HepG2 (cell line): Measurements from ENCODE around the gene HMGB2.

Experiments used
- CREB1 ChIP-seq, 2 experiments: fragments of 450-650 bp in 1 of 2; IDR thresholded peaks; 2 replicates each; pipeline ENCODE4 v1.6.1; 2016 to 2017; ENCODE audit warnings: control low read depth in 1 of 2, mild to moderate bottlenecking in 1 of 2, missing compliant biosample characterization in 1 of 2, missing genetic modification characterization in 1 of 2
- EZH2 ChIP-seq: conservative IDR thresholded peaks from 2 replicates; pipeline ENCODE4 v1.6.1; 2012; ENCODE audit warnings: mild to moderate bottlenecking, low read depth, low read length, moderate library complexity
- FOSL1 ChIP-seq: sonication (generic); formaldehyde crosslinking; IDR thresholded peaks from 2 replicates; pipeline ENCODE4 v1.9.0; 2021; ENCODE audit warnings: missing genetic modification reagents, borderline replicate concordance
- NR2F1 ChIP-seq, 2 experiments: fragments of 450-650 bp in 1 of 2; formaldehyde crosslinking in 1 of 2; IDR thresholded peaks; 2 replicates each; pipeline versions ENCODE4 v1.5.0 to v1.6.1; 2016 to 2020; ENCODE audit warnings: mild to moderate bottlenecking in 1 of 2, missing compliant biosample characterization in 1 of 2, missing genetic modification reagents in 1 of 2, moderate library complexity in 1 of 2
- REL ChIP-seq: sonication (generic); formaldehyde crosslinking; conservative IDR thresholded peaks from 2 replicates; pipeline ENCODE4 v1.8.0; 2022; ENCODE audit warnings: mild to moderate bottlenecking, missing genetic modification reagents, moderate library complexity
- REPIN1 ChIP-seq: sonication (generic); formaldehyde crosslinking; IDR thresholded peaks from 2 replicates; pipeline ENCODE4 v1.8.0; 2022; ENCODE audit warnings: missing genetic modification reagents, low read depth, mild to moderate bottlenecking, borderline replicate concordance
- ZBTB4 ChIP-seq: sonication (generic); formaldehyde crosslinking; IDR thresholded peaks from 2 replicates; pipeline ENCODE4 v1.4.0; 2020; ENCODE audit warnings: missing genetic modification reagents, mild to moderate bottlenecking, borderline replicate concordance
- ZNF136 ChIP-seq: sonication (generic); formaldehyde crosslinking; IDR thresholded peaks from 2 replicates; pipeline ENCODE4 v1.8.1; 2022; ENCODE audit warnings: low read depth, mild to moderate bottlenecking, moderate library complexity, missing genetic modification reagents
- ZNF530 ChIP-seq: sonication (generic); formaldehyde crosslinking; IDR thresholded peaks from 2 replicates; pipeline ENCODE4 v1.5.0; 2020; ENCODE audit warnings: low read depth, mild to moderate bottlenecking, missing genetic modification reagents
- TF ChIP-seq, protein P1 (sequence below): sonication (generic); formaldehyde crosslinking; IDR thresholded peaks from 2 replicates; pipeline ENCODE4 v1.4.0; 2020; ENCODE audit warnings: missing genetic modification reagents
- TF ChIP-seq, protein P2 (sequence below): sonication (generic); formaldehyde crosslinking; IDR thresholded peaks from 2 replicates; pipeline ENCODE4 v1.5.0; 2020; ENCODE audit warnings: mild to moderate bottlenecking, missing genetic modification reagents, moderate library complexity

DNA sequence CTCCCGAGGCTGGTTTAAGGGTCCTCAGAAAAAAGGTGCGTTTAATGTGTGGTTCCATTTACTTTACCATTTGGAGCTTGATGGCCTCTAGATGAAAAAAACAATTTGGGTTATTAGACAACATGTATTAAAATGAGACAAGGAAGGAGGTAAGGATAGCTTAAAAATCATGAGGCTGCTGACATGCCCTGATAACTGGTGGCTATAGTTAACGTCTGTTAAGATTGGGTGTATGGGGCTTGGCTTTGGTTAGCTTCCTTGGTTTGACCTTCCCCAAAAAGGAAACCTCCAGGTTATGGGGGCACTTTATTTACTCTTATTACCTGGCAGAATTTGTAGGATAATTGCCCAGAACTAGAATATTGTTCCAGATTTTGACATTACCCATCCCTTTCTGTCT is 51.5 kb downstream of the HMGB2 start:
- TF ChIP-seq REL (CRISPR knock-in tag) (no peak), NR2F1 (CRISPR knock-in tag; IDR thresholded peaks at IDR 0.05) (no peak), CREB1 (IDR thresholded peaks at IDR 0.05) (no peak), CREB1 (CRISPR knock-in tag; IDR thresholded peaks at IDR 0.05) (no peak), ZNF530 (CRISPR knock-in tag) (no peak), ZBTB4 (CRISPR knock-in tag) (no peak), ZNF136 (no peak), REPIN1 (CRISPR knock-in tag) (no peak), EZH2 (no peak), FOSL1 (no peak)
- TF ChIP-seq, protein P1, sequence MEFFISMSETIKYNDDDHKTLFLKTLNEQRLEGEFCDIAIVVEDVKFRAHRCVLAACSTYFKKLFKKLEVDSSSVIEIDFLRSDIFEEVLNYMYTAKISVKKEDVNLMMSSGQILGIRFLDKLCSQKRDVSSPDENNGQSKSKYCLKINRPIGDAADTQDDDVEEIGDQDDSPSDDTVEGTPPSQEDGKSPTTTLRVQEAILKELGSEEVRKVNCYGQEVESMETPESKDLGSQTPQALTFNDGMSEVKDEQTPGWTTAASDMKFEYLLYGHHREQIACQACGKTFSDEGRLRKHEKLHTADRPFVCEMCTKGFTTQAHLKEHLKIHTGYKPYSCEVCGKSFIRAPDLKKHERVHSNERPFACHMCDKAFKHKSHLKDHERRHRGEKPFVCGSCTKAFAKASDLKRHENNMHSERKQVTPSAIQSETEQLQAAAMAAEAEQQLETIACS (CRISPR knock-in tag) = no peak
- TF ChIP-seq, protein P2, sequence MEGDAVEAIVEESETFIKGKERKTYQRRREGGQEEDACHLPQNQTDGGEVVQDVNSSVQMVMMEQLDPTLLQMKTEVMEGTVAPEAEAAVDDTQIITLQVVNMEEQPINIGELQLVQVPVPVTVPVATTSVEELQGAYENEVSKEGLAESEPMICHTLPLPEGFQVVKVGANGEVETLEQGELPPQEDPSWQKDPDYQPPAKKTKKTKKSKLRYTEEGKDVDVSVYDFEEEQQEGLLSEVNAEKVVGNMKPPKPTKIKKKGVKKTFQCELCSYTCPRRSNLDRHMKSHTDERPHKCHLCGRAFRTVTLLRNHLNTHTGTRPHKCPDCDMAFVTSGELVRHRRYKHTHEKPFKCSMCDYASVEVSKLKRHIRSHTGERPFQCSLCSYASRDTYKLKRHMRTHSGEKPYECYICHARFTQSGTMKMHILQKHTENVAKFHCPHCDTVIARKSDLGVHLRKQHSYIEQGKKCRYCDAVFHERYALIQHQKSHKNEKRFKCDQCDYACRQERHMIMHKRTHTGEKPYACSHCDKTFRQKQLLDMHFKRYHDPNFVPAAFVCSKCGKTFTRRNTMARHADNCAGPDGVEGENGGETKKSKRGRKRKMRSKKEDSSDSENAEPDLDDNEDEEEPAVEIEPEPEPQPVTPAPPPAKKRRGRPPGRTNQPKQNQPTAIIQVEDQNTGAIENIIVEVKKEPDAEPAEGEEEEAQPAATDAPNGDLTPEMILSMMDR (CRISPR knock-in tag) = no peak
